H1 (cell line): Measurements from ENCODE around the gene PTPRE. TPM values are rescaled to one million over a fixed set of nuclear protein-coding genes. Genes with fewer than 3 reads are reported as not detected.

ENCODE experiments used
- CBX8 ChIP-seq: fragments of 300-800, 300-1000 bp; sonication (generic); IDR thresholded peaks from 2 replicates; pipeline ENCODE4 v1.7.1; 2016; ENCODE audit warnings: low read depth, low read length, borderline replicate concordance
- CHD2 ChIP-seq: IDR thresholded peaks from 2 replicates; pipeline ENCODE4 v1.6.1; 2012; ENCODE audit warnings: low read length, improper control_type of control experiment
- NRF1 ChIP-seq: IDR thresholded peaks from 2 replicates; pipeline ENCODE4 v1.6.1; 2011; ENCODE audit warnings: mild to moderate bottlenecking, low read depth, low read length, improper control_type of control experiment
- polyA plus RNA-seq, 7 experiments: library from polyadenylated mRNA; depleted of rRNA in 3 of 7; stranded (reverse) in 5 of 7; unstranded in 2 of 7; fragments of >200 nt in 5 of 7; fragments of 200-250 nt in 2 of 7; gene quantifications; 1 replicate in 5 of 7; 2 replicates in 1 of 7; 4 replicates in 1 of 7; pipeline versions ENCODE4 v1.2.1 to v1.2.3, GENCODE V29; 2011 to 2013; ENCODE audit warnings: missing spikeins in 2 of 7, mixed read lengths in 2 of 7
- total RNA-seq: library from RNA; stranded (reverse); fragmentation: NEBNext Ultra II Directional; extraction: Animal tissue kit (Norgen Biotek cat#: 25700); gene quantifications from 2 replicates; pipeline ENCODE4 v1.2.1, GENCODE V29; 2021

PTPRE gene
- total and polyA plus RNA-seq, 2 of the 8 experiments (the other 6 are each of a cell fraction or from before 2014, with no cell fraction given), result 0.33 to 0.54 TPM

GRCh38 chr10:127935071-127935561 lies 28.2 kb downstream of the PTPRE start (continued):
- no peak for TF ChIP-seq CBX8
- TF ChIP-seq NRF1, result no peak
- no peak for TF ChIP-seq CHD2
